ENCODE data around the gene SYNPO2.

The SYNPO2 gene

GRCh38 chr4:119040694-119041185, 152.1 kb downstream of the SYNPO2 start:
- no peak overlapping the region for H3K27ac ChIP-seq (ENCODE audit: low read depth, low read length)
- H3F3A ChIP-seq (ENCODE audit: insufficient read depth): no peaks in the 10 kb centered on the region
- no peaks in the 10 kb centered on the region for H3K9me3 ChIP-seq (ENCODE audit: insufficient read depth, low read length)
- H3K9me2 ChIP-seq (replicated peaks; ENCODE audit: insufficient read depth, low read length): no peaks in the 10 kb centered on the region
- no peak overlapping the region for H3K4me3 ChIP-seq (ENCODE audit: insufficient read depth, low read length, poor library complexity, severe bottlenecking)
- no peaks in the 10 kb centered on the region for H3K27me3 ChIP-seq (ENCODE audit: low read length)
- no peaks in the 10 kb centered on the region for H3K36me3 ChIP-seq (ENCODE audit: low read length)
- no peak overlapping the region for H3K9ac ChIP-seq (ENCODE audit: low read length)
- H4K20me1 ChIP-seq (ENCODE audit: low read depth, low read length): no peaks in the 10 kb centered on the region
- H3K79me2 ChIP-seq (ENCODE audit: insufficient read depth, low read length): no peaks in the 10 kb centered on the region
- TF ChIP-seq, protein P1, sequence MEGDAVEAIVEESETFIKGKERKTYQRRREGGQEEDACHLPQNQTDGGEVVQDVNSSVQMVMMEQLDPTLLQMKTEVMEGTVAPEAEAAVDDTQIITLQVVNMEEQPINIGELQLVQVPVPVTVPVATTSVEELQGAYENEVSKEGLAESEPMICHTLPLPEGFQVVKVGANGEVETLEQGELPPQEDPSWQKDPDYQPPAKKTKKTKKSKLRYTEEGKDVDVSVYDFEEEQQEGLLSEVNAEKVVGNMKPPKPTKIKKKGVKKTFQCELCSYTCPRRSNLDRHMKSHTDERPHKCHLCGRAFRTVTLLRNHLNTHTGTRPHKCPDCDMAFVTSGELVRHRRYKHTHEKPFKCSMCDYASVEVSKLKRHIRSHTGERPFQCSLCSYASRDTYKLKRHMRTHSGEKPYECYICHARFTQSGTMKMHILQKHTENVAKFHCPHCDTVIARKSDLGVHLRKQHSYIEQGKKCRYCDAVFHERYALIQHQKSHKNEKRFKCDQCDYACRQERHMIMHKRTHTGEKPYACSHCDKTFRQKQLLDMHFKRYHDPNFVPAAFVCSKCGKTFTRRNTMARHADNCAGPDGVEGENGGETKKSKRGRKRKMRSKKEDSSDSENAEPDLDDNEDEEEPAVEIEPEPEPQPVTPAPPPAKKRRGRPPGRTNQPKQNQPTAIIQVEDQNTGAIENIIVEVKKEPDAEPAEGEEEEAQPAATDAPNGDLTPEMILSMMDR (IDR thresholded peaks at IDR 0.05; ENCODE audit: insufficient read depth, low read length, poor library complexity, severe bottlenecking): no peak
- TF ChIP-seq EZH2phosphoT487 (conservative IDR thresholded peaks at IDR 0.05; ENCODE audit: low read length): no peak
- H3K4me2 ChIP-seq (ENCODE audit: low read depth, low read length, poor library complexity, severe bottlenecking): no peak overlapping the region
- H2AFZ ChIP-seq (ENCODE audit: low read depth, low read length, severe bottlenecking): no peak overlapping the region

GRCh38 chr4:119041396-119041795, 152.7 kb downstream of the SYNPO2 start:
- no peaks in the 10 kb centered on the region for H3K9me2 ChIP-seq (replicated peaks; ENCODE audit: insufficient read depth, low read length)
- no peak overlapping the region for H3K4me3 ChIP-seq (ENCODE audit: insufficient read depth, low read length, poor library complexity, severe bottlenecking)
- TF ChIP-seq EZH2phosphoT487 (conservative IDR thresholded peaks at IDR 0.05; ENCODE audit: low read length): no peak
- TF ChIP-seq, protein P1 (IDR thresholded peaks at IDR 0.05; ENCODE audit: insufficient read depth, low read length, poor library complexity, severe bottlenecking): no peak
- no peaks in the 10 kb centered on the region for H3K9me3 ChIP-seq (ENCODE audit: insufficient read depth, low read length)
- H3K79me2 ChIP-seq (ENCODE audit: insufficient read depth, low read length): no peaks in the 10 kb centered on the region
- H4K20me1 ChIP-seq (ENCODE audit: low read depth, low read length): no peaks in the 10 kb centered on the region
- no peak overlapping the region for H3K27ac ChIP-seq (ENCODE audit: low read depth, low read length)
- H3K4me2 ChIP-seq (ENCODE audit: low read depth, low read length, poor library complexity, severe bottlenecking): no peak overlapping the region
- H3F3A ChIP-seq (ENCODE audit: insufficient read depth): no peaks in the 10 kb centered on the region
- no peaks in the 10 kb centered on the region for H3K36me3 ChIP-seq (ENCODE audit: low read length)
- no peak overlapping the region for H2AFZ ChIP-seq (ENCODE audit: low read depth, low read length, severe bottlenecking)
- no peaks in the 10 kb centered on the region for H3K27me3 ChIP-seq (ENCODE audit: low read length)
- H3K9ac ChIP-seq (ENCODE audit: low read length): no peak overlapping the region

- no peak overlapping the region for H3K4me2 ChIP-seq (ENCODE audit: low read depth, low read length, poor library complexity, severe bottlenecking)
- H3K9me3 ChIP-seq (ENCODE audit: insufficient read depth, low read length): no peaks in the 10 kb centered on the region
- H3K79me2 ChIP-seq (ENCODE audit: insufficient read depth, low read length): no peaks in the 10 kb centered on the region
- peak overlapping the region; percentile 54 for H2AFZ ChIP-seq (ENCODE audit: low read depth, low read length, severe bottlenecking)
- no peaks in the 10 kb centered on the region for H3F3A ChIP-seq (ENCODE audit: insufficient read depth)
- no peaks in the 10 kb centered on the region for H3K36me3 ChIP-seq (ENCODE audit: low read length)
- no peaks in the 10 kb centered on the region for H3K27me3 ChIP-seq (ENCODE audit: low read length)
- TF ChIP-seq EZH2phosphoT487 (conservative IDR thresholded peaks at IDR 0.05; ENCODE audit: low read length): no peak
- TF ChIP-seq, protein P1 (IDR thresholded peaks at IDR 0.05; ENCODE audit: insufficient read depth, low read length, poor library complexity, severe bottlenecking): peak; percentile 14
- no peak overlapping the region for H3K4me3 ChIP-seq (ENCODE audit: insufficient read depth, low read length, poor library complexity, severe bottlenecking)
- H3K9ac ChIP-seq (ENCODE audit: low read length): no peak overlapping the region
- no peaks in the 10 kb centered on the region for H3K9me2 ChIP-seq (replicated peaks; ENCODE audit: insufficient read depth, low read length)
- H3K27ac ChIP-seq (ENCODE audit: low read depth, low read length): no peak overlapping the region
- no peaks in the 10 kb centered on the region for H4K20me1 ChIP-seq (ENCODE audit: low read depth, low read length)
These were observed 153.4 kb downstream of the SYNPO2 start for GRCh38 chr4:119041951-119042560.
